ENCODE measurements around the gene CALM1. TPM values are rescaled to one million over a fixed set of nuclear protein-coding genes. Genes with fewer than 3 reads are reported as not detected.

CALM1 gene
- total and polyA plus RNA-seq, 2 experiments from 2014 or later, result 405 to 862 TPM

GRCh38 chr14:90386321-90386720 is 10.5 kb upstream of the CALM1 start:
- Histone ChIP-seq H3K9me2 (replicated peaks; ENCODE audit: insufficient read depth) (no peaks in the 10 kb centered on the region), H3K9me3 (ENCODE audit: low read depth) (no peaks in the 10 kb centered on the region), H3K4me3 (no peak overlapping the region), H3K4me2 (no peak overlapping the region), H3K79me2 (no peaks in the 10 kb centered on the region), H3K4me1 (ENCODE audit: insufficient read depth) (peaks cover 17% of the 10 kb centered on the region), H3K36me3 (replicated peaks; ENCODE audit: insufficient read depth, low read depth) (no peaks in the 10 kb centered on the region), H2AFZ (no peak overlapping the region), H3K27ac (no peak overlapping the region), H3K27me3 (no peaks in the 10 kb centered on the region), H4K20me1 (ENCODE audit: insufficient read depth, poor library complexity, severe bottlenecking) (no peaks in the 10 kb centered on the region)
- DNase-seq (ENCODE audit: low spot score), result no peak
- TF ChIP-seq EZH2phosphoT487 (IDR thresholded peaks at IDR 0.05; ENCODE audit: low read depth, severe bottlenecking, unreplicated experiment) (no peak), CTCF (IDR thresholded peaks at IDR 0.05; ENCODE audit: poor library complexity) (no peak), EZH2 (IDR thresholded peaks at IDR 0.05; ENCODE audit: borderline replicate concordance) (no peak)
- WGBS (ENCODE audit: low lambda C conversion rate, missing lambda C conversion rate), result 94% methylated on average over 2 of the region's 2 CpGs

DNA sequence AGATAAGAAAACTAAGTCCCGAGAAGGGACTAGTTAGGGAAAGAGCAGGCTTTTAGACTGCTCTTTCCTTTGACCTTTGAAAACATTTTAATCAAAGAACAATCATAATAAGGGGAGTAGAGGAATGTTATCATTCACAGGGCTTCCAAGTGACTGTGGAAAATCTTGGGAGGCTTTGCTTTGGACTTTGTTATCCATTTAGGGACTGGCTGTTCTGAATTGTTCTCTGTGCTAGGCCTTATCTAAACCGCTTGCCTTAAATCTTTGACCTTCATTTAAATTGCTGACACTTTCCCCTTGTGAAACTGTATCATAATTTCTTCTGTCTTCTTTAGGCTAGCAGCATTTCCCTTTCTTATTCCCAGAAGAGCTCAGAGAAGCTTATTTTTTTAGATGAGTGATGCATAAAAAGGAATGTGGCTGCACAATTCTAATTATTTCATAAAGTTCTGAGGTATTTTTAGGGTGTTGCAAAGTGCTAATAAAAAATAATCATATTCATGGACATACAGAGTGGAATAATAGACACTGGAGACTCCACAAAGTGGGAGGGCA is 9.5 kb upstream of the CALM1 start:
- Histone ChIP-seq H3K36me3 (replicated peaks; ENCODE audit: insufficient read depth, low read depth) (no peaks in the 10 kb centered on the region), H3K4me3 (no peak overlapping the region), H3K9me2 (replicated peaks; ENCODE audit: insufficient read depth) (no peaks in the 10 kb centered on the region), H3K4me1 (ENCODE audit: insufficient read depth) (peaks cover 13% of the 10 kb centered on the region), H4K20me1 (ENCODE audit: insufficient read depth, poor library complexity, severe bottlenecking) (no peaks in the 10 kb centered on the region), H3K79me2 (no peaks in the 10 kb centered on the region), H3K27me3 (no peaks in the 10 kb centered on the region), H3K4me2 (no peak overlapping the region), H3K27ac (peak overlapping the region; percentile 17), H2AFZ (no peak overlapping the region), H3K9me3 (ENCODE audit: low read depth) (no peaks in the 10 kb centered on the region)
- TF ChIP-seq CTCF (IDR thresholded peaks at IDR 0.05; ENCODE audit: poor library complexity), result no peak
- no peak for TF ChIP-seq EZH2phosphoT487 (IDR thresholded peaks at IDR 0.05; ENCODE audit: low read depth, severe bottlenecking, unreplicated experiment)
- TF ChIP-seq EZH2 (IDR thresholded peaks at IDR 0.05; ENCODE audit: borderline replicate concordance), result no peak
- no peak for DNase-seq (ENCODE audit: low spot score)
- 49% methylated on average over 2 of the region's 2 CpGs for WGBS (ENCODE audit: low lambda C conversion rate, missing lambda C conversion rate)

DNA sequence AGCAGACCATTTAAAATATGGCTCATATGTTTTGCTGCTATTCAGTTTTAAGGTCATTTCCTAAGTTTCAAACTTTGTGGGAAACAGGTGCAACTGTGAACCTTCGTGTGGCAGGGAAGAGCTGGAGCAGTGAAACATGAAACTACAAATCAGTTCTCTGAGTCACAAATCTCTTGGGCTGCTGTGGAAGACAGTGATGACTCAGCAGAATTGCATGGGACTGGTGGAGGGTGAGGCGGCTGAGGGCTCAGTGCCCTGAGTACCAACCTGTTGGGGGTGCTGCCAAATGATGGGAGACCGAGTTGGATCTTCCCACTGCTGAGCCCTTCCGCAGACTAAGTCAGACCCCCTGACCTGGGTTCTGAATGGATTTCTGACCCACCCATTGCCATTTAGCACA is 8.4 kb upstream of the CALM1 start:
- H3K4me3 ChIP-seq, result no peak overlapping the region
- H3K36me3 ChIP-seq (replicated peaks; ENCODE audit: insufficient read depth, low read depth), result no peaks in the 10 kb centered on the region
- WGBS (ENCODE audit: low lambda C conversion rate, missing lambda C conversion rate), result 54% methylated on average over 4 of the region's 4 CpGs
- H4K20me1 ChIP-seq (ENCODE audit: insufficient read depth, poor library complexity, severe bottlenecking), result no peaks in the 10 kb centered on the region
- TF ChIP-seq EZH2 (IDR thresholded peaks at IDR 0.05; ENCODE audit: borderline replicate concordance) (no peak), CTCF (IDR thresholded peaks at IDR 0.05; ENCODE audit: poor library complexity) (no peak), EZH2phosphoT487 (IDR thresholded peaks at IDR 0.05; ENCODE audit: low read depth, severe bottlenecking, unreplicated experiment) (no peak)
- H3K4me1 ChIP-seq (ENCODE audit: insufficient read depth), result peaks cover 13% of the 10 kb centered on the region
- H3K4me2 ChIP-seq, result peak overlapping the region; percentile 6
- no peaks in the 10 kb centered on the region for H3K9me3 ChIP-seq (ENCODE audit: low read depth)
- H2AFZ ChIP-seq, result no peak overlapping the region
- DNase-seq (ENCODE audit: low spot score), result peak; percentile 82
- H3K9me2 ChIP-seq (replicated peaks; ENCODE audit: insufficient read depth), result no peaks in the 10 kb centered on the region
- H3K27me3 ChIP-seq, result no peaks in the 10 kb centered on the region
- H3K27ac ChIP-seq, result peak overlapping the region; percentile 17
- H3K79me2 ChIP-seq, result no peaks in the 10 kb centered on the region

All from hepatocyte (in vitro differentiated cells).